ENCODE results near the gene EML3.

DNA sequence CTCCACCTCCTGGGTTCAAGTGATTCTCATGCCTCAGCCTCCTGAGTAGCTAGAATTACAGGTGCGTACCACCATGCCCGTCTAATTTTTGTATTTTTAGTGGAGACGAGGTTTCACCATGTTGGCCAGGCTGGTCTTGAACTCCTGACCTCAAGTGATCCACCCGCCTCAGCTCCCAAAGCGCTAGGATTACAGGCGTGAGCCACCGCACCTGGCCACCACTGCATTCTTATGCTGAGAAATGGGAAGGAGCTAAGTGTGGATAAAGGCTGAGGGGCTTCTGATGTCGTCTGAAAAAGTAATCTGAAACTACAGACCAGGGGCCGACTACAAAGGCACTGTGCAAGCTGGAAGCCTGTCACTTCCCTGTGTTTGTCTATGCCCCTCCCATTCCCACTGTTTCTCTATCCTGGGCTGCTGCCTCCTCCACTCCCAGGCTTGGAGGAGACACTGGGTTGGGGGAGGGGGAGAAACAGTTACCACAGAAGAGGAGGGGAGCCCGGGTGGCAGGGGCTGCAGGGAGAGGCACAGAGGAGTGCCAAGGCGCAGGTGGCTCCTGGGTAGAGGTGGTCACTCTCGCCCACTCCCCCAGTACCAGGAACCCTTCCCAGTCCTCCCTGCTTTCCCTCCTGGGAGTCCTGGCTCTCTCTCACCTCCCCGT is 8.0 kb downstream of the EML3 start:
- no peak for TF ChIP-seq POLR2A (IDR thresholded peaks at IDR 0.05)
- TF ChIP-seq CTCF (IDR thresholded peaks at IDR 0.05) = no peak
